Lung (tissue), 12 donors: ENCODE data around the gene TPD52L2. TPM values are rescaled to one million over a fixed set of nuclear protein-coding genes. Genes with fewer than 3 reads are reported as not detected.
"Not testable (repeated sequence)": the region's sequence is repeated elsewhere in the genome, so short reads cannot be mapped to it uniquely, and the experiment has no call there.

Experiments
- ATAC-seq: fragments of 200-7000 bp; cut with Tn5 transposase; one replicate; pipeline ENCODE4 v1.9.1; 2020; ENCODE audit warnings: moderate number of reproducible peaks; ENCODE audit not compliant: insufficient read depth, low FRiP score
- DNase-seq, 3 donors: peaks; one replicate each; pipeline ENCODE4 v3.0.0-alpha.2; 2013 to 2017
- H3K27ac ChIP-seq, 2 donors: one replicate each; pipeline ENCODE4 v1.5.1; 2013; ENCODE audit warnings: mild to moderate bottlenecking in 2 of 2, moderate library complexity in 2 of 2, control low read depth in 1 of 2, inconsistent platforms in 1 of 2, low read depth in 1 of 2, low read length in 1 of 2
- H3K27me3 ChIP-seq, 3 donors: one replicate each; pipeline ENCODE4 v1.5.1; 2013; ENCODE audit warnings: low read length in 2 of 3; ENCODE audit not compliant: control insufficient read depth in 3 of 3, insufficient read depth in 3 of 3
- H3K36me3 ChIP-seq, 4 donors: one replicate each; pipeline ENCODE4 v1.5.1; 2013; ENCODE audit warnings: low read length in 4 of 4, mild to moderate bottlenecking in 1 of 4, moderate library complexity in 1 of 4; ENCODE audit not compliant: control insufficient read depth in 4 of 4, insufficient read depth in 4 of 4
- H3K4me1 ChIP-seq, 5 donors: one replicate each; pipeline ENCODE4 v1.5.1; 2013; ENCODE audit warnings: low read length in 5 of 5, mild to moderate bottlenecking in 2 of 5, moderate library complexity in 1 of 5; ENCODE audit not compliant: control insufficient read depth in 5 of 5, insufficient read depth in 5 of 5
- H3K4me3 ChIP-seq: one replicate; pipeline ENCODE4 v1.5.1; 2013; ENCODE audit warnings: mild to moderate bottlenecking, control low read depth, moderate library complexity
- H3K9ac ChIP-seq, 2 donors: one replicate each; pipeline ENCODE4 v1.5.1; 2013; ENCODE audit warnings: low read length in 2 of 2, control low read depth in 1 of 2; ENCODE audit not compliant: insufficient read depth in 1 of 2
- H3K9me3 ChIP-seq, 4 donors: one replicate each; pipeline ENCODE4 v1.5.1; 2013; ENCODE audit warnings: low read length in 3 of 4, mild to moderate bottlenecking in 1 of 4, moderate library complexity in 1 of 4; ENCODE audit not compliant: control insufficient read depth in 4 of 4, insufficient read depth in 3 of 4
- CTCF ChIP-seq: IDR thresholded peaks from 2 replicates; pipeline ENCODE4 v1.5.1; 2012; ENCODE audit warnings: mild to moderate bottlenecking; ENCODE audit errors: control extremely low read depth, extremely low read depth
- WGBS, 2 donors: extraction: QIAGEN DNeasy Blood & Tissue Kit; methylation state at CpG; one replicate each; pipeline ENCODE4 v1.1.7; 2013; 5-methylcytosine and 5-hydroxymethylcytosine counted together
- polyA plus RNA-seq, 2 donors: library from polyadenylated mRNA; stranded (reverse); fragments of 200-250 nt; gene quantifications; one replicate each; pipeline ENCODE4 v1.2.1, GENCODE V29; 2013
- total RNA-seq, 2 donors: library from RNA; depleted of rRNA in 1 of 2; stranded (reverse); fragments of >200 nt in 1 of 2; gene quantifications; one replicate each; pipeline ENCODE4 v1.2.1, GENCODE V29; 2014 to 2021
- donor health status: control.
- donor health status: control.
- donor health status: Bipolar disorder and iron deficiency.
- donor health status: healthy.
- donor health status: DM: yes; HTN: yes; CAD: no.

Gene TPD52L2
- total and polyA plus RNA-seq, 4 donors: 66.2 to 130 (median 79.3) TPM

- no peaks in the 10 kb centered on the region for H3K27me3 ChIP-seq
- DNase-seq: no peak
- no peak for TF ChIP-seq CTCF
- no peak for ATAC-seq
- H3K27ac ChIP-seq: no peak overlapping the region
- peaks cover 11 to 54% (median 28%) of the 10 kb centered on the region in 4 donors for H3K36me3 ChIP-seq
- H3K9me3 ChIP-seq: no peaks in the 10 kb centered on the region
- no peak overlapping the region for H3K4me3 ChIP-seq
- H3K9ac ChIP-seq: no peak overlapping the region
- H3K4me1 ChIP-seq: no peaks in the 10 kb centered on the region
- WGBS, 2 donors: 98% methylated on average over 26 of the region's 26 CpGs
These were observed 64.0 kb downstream of the TPD52L2 start for GRCh38 chr20:63929071-63929470.

- not testable (repeated sequence) for DNase-seq, H3K4me3 ChIP-seq, ATAC-seq, H3K4me1 ChIP-seq, H3K27ac ChIP-seq, H3K27me3 ChIP-seq, H3K9ac ChIP-seq, H3K9me3 ChIP-seq
- 96% methylated on average over 31 of the region's 31 CpGs for WGBS, 2 donors
- peaks cover 11 to 57% (median 28%) of the 10 kb centered on the region in 4 donors for H3K36me3 ChIP-seq
These were observed 64.4 kb downstream of the TPD52L2 start for GRCh38 chr20:63929473-63929883.

GRCh38 chr20:63930971-63931553 lies 66.0 kb downstream of the TPD52L2 start:
- no peaks in the 10 kb centered on the region for H3K27me3 ChIP-seq
- no peaks in the 10 kb centered on the region for H3K9me3 ChIP-seq
- DNase-seq: no peak
- H3K9ac ChIP-seq: no peak overlapping the region
- peaks cover 11 to 70% (median 32%) of the 10 kb centered on the region in 4 donors for H3K36me3 ChIP-seq
- H3K4me1 ChIP-seq: no peaks in the 10 kb centered on the region
- TF ChIP-seq CTCF: no peak
- H3K27ac ChIP-seq: no peak overlapping the region
- H3K4me3 ChIP-seq: no peak overlapping the region
- 94 to 95% methylated on average over 37 of the region's 37 CpGs for WGBS, 2 donors
- no peak for ATAC-seq

GRCh38 chr20:63931735-63932134 lies 66.7 kb downstream of the TPD52L2 start:
- TF ChIP-seq CTCF: no peak
- H3K36me3 ChIP-seq: peaks cover 9 to 67% (median 31%) of the 10 kb centered on the region in 4 donors
- H3K27me3 ChIP-seq: no peaks in the 10 kb centered on the region
- 95 to 96% methylated on average over 19 of the region's 19 CpGs for WGBS, 2 donors
- ATAC-seq: no peak
- no peak overlapping the region for H3K4me3 ChIP-seq
- H3K27ac ChIP-seq: no peak overlapping the region
- no peak for DNase-seq
- no peak overlapping the region for H3K9ac ChIP-seq
- no peaks in the 10 kb centered on the region for H3K4me1 ChIP-seq
- H3K9me3 ChIP-seq: no peaks in the 10 kb centered on the region
